Activated effector memory CD4-positive, alpha-beta T cell treated with anti-CD3 and anti-CD28 coated beads, Interleukin-2, amount 50 U/mL, for 16 hours (primary cell): ENCODE data around the gene CDC20B.

ENCODE experiments used
- DNase-seq: peaks from one replicate; pipeline ENCODE4 v3.0.0-alpha.2; 2020

The CDC20B gene, protein sequence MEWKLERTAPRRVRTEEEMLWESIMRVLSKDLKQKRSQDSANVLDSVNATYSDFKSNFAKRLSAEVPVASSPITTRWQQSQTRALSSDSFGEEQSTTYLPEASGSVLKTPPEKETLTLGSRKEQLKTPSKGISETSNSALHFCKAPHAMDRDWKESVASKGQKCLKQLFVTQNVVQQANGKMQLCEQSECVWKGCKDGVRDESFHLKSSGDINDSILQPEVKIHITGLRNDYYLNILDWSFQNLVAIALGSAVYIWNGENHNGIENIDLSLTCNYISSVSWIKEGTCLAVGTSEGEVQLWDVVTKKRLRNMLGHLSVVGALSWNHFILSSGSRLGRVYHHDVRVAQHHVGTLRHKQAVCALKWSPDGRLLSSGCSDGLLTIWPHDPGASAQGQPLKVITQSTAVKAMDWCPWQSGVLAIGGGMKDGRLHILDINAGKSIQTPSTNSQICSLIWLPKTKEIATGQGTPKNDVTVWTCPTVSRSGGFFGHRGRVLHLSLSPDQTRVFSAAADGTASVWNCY

DNA sequence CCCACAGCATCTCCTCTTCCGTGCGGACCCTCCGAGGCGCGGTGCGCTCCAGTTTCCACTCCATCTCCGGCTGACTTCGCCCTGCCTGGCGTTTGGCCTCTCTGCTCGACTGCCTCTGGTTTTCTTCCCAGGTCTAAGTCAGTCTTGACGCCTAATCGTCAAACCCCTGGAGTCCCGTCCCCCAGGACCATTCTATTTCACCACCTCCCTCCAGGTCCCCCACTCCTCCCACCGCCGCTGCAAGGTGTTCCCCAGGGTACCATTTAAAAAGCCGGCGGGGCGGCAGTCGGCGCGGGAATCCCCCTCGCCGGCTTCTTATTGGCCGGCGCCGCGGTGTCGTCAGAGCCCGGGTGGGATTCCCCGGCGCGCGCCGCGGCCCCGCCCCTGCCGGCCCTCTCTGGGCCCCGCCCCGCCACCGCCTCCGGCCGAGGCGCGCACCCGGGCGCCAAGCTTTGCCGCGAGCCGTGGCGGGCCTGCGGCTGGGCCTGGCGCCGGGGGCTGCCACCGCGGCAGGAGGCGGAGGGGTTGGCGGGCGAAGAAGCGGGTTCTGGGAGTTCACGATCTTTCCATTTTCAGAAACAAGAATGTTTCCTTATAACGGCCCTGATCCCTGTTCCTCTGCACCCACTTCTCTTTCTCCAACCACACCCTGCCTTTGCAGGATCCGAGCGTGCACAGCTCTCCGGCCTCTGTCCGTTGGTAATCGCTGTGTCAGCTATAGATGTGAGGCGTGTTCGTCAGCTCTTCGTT is at the start of gene CDC20B:
TSS of gene CDC20B (minus strand) at position 241 of the 750 bp plus-strand sequence. CDS start at position 64, 177 bp downstream.
- DNase-seq, result peak; percentile 92

DNA sequence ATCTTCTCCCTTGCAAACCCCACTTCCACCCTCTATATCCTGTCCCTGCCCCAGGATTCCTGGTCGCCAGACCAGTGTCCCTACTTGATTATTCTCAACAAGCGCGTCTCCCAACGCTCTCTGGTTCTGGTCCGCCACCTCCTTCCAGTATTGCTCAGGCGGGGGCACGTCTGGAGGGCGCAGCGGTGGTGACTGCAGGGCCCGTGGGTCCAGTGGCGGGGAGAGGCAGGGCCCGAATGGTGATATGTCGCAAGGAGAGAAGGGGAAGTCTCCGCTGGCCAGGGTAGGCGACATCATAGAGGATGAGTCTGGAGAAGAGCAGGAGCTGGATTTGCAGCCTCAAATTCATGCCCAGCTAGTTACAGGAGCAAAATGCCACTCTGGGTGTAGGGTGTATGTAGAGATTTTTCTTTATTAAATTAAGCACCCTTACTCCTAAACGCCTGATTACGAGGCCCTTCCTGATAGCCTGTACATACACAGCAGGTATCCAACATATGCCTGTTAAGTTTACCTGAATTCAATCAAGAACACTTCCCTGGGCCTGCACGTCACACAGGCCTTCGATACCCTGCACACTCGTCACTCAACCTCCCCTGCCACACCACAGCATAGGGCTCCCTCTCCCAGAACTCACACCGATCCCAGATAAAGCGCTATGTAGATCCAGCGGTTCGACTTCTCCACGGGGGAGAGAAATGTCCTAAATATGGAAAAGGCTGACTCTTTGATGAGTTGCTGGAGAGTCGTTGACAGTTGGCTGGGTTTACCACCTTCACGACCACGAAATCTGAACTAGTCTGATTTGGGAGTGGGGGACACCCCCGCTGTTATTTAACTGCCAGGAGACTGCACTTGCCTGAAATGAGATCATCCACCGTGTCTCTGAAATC is 49.4 kb upstream of the CDC20B start:
- DNase-seq, result no peak

DNA sequence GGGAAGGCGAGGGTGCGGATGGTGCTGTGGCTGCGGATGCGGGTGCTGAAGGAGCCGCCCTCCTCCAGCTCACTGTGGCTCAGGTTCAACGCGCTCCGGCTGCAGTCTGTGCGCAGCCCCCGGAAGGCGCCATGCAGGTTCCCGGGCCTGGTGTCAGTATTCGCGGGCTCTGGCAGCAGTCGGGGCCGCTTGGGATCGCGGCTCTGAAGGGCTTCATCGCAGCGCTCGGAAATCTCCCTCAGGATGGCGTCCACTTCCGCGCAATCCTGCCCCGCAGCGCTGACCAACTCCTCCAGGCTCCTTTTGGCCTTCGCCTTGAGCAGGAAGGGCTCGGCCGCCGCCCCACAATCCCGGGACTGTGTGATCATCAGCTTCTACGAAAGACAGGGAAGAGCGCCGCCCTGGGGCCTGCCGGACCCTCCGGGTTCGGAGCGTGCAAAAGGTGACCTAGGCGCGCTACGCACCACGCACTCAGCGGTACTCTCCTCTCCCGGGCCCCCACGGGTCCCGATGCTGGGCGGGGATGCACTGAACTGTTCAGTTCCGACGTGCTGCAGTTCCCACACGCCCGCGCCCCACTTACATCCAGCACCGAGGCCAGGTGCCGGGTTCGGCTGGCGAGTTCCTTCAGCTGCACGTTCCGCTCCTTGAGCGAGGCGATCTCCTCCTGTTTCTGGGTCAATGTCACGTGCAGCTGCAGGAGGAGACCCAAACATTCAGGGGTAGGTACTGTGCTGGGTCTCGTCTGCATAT is 47.6 kb upstream of the CDC20B start:
- DNase-seq, result no peak

DNA sequence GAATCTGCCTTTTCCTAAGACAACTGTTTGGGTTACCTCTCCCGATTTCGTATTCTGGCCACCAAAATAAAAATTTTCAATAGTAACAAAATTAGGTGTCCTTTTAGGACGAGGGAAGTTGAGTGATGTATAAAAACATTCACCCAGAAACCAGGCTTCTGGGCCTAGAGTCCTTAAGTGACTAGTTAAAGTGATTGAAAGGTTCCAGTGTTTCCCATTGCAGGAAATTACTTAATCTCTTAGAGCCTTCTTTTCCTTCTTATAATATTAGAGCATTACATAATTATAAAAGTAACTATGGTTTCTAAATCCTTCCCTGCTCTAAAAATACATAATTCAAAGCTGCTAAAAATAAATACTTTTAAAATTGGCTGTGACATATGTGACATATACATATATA is 46.8 kb upstream of the CDC20B start:
- DNase-seq, result no peak

DNA sequence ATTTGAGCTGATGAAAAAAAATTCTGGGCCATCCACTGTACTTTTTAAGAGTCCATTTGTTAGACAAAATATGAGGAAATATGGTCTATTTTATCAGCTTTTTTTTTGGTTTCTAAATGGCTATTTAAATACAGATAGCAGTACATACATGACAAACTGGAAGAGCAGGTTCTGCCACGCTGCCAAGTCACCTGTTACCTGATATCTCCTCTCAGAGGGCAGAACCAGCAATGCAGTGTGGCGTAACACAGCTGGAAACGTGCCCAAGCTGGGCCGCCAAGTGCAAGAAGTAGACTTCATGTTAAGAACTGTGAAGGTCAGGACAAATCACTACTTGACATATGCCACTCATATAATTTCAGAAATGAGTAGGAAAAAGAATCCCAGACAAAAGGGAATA is 46.0 kb upstream of the CDC20B start:
- no peak for DNase-seq

DNA sequence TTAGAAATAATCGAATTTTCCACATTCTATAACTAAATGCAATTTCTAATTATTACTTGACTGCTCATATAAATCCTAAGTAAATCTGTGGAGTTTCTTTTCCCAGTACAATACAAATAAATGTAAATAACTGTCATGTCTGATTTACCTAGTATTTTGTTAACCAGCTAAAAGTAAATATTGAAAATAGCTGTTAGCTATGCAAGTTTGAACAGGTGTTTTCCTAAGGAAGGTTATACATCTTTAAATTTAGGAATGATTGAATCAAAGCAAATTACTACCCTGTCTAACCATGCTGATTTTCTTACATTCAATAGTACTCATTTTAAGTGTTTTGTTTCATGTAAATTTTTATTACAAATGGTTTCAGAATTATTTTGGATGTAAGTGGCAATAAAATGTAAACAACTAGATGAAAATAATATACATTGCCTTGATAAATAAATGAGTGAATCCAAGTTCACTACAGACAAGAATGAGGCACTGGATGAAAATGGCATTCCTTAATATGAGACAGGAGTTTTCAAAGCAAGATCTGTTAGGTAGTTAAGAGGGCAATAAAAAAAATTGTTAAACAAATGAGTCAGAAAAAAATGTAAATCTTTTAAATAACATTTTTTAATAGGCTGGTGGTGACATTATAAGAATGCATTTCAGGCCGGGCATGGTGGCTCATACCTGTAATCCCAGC is 38.4 kb upstream of the CDC20B start:
- no peak for DNase-seq

DNA sequence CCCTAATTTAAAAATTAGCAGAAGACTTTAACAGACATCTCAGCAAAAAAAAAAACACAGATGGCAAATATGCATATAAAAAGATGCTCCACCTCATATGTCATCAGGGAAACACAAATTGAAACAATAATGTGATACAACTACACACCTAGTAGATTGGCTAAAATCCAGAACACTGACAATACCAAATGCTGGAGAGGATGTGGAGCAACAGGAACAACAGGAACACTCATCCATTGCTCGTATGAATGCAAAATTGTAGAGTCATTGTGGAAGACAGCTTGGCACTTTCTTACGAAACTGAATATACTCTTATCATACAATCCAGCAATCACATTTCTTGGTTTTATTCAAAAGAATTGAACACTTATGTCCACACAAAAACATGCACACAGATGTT is 32.0 kb upstream of the CDC20B start:
- DNase-seq, result no peak

DNA sequence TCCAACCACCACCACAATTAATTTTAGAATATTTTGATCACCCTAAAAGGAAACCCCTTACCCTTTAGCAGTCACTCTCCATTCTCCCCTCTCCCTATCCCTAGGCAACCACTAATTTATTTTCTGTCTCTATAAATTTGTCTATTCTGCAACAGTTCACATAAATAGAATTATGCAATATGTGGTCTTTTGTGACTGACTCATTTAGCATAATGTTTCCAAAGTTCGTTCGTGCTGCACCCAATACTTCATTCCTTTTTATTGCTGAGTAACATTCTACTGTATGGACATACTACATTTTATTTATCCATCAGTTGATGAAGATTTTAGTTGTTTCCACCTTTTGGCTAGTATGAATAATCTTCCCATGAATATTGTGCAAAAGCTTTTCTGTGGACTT is 18.2 kb upstream of the CDC20B start:
- no peak for DNase-seq

DNA sequence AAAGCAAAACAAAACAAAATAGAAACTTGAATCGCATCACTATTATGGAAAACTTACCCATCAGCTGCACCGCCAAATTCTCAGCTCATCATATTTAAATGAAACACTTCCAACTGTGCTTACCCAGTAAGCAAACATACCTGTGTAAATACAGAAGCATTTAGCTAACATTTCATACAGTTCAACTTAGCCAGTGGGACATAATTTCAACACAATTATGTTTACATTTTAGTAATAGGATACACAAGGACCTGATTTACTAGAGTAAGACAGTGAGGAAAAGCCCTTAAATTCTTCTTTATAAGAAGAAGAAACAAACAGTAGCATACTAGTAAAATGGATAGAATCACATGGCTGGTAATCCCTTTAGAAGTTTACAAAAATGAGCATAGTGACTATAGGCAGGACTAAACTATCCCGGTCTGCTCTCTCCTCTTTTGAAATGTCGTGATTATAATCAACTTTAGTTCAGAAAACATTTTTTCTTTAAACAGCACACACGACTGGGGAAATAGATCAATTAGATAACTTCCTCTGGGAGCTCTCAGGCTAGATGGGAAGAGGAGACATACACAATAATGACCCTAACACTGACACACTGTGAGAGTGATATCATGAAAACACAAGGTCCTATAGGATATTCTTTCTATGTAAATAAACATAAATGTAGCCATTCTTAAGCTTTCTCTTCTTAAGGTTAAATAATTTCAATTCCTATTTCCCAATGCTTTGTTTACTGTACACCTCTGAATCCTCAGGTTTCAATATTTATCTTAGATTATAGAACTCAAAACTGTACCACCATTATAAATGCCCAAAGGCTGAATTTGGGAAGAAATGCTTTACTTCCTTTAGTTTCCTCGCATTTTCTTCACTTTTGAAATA is 15.9 kb upstream of the CDC20B start:
- no peak for DNase-seq

DNA sequence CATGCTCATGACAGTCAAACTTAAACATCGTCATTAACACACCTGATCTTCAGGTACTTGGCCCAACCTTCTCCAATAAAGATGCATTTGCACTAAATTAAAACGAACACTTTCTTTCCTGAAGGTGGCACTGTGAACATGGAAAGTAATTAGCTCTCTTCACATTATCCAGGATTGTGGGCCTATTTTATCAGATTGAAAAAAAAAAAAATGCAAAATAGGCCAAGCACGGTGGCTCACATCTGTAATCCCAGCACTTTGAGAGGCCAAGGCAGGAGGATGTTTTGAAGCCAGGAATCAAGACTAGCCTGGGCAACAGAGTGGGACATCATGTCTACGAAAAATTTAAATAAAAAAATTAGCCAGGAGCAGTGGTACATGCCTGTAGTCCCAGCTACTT is 14.4 kb upstream of the CDC20B start:
- DNase-seq, result no peak

DNA sequence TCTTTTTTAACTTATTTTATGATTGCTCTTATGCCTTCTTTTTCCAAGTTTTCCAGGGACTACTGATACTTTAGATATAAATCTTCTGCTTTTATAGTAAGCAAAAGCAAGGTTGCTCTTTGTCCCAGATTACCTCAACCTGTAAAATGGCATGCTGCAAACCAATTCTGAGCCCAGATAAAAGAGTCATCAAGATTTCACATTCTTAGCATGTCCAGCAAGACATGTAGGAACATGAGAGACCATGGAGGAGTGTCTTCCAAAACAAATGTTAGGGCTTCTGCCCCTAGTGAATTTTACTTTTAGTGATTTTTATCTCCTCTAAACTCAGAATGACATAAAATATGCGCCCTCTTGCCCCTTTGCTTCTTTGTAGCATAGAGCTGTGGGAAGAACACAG is 7.0 kb upstream of the CDC20B start:
- no peak for DNase-seq

DNA sequence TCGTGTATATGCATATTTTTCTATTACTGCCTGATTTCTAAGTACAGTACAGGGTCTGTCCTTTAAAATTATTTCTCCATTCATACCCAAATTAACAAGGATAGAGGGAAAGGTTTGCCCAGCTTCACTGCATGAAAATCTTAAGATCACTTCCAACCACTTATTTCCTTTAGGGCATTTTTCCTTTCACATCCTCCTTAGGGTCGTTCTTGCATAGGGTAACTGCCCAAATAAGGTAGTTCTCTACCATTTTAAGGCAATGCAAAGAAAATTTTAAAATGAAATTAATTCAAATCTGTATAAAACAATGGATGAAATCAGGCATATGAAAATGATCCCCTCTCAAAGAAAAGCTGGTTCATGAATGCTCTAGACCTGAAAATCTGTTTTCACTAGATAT is 4.1 kb upstream of the CDC20B start:
- DNase-seq, result no peak

DNA sequence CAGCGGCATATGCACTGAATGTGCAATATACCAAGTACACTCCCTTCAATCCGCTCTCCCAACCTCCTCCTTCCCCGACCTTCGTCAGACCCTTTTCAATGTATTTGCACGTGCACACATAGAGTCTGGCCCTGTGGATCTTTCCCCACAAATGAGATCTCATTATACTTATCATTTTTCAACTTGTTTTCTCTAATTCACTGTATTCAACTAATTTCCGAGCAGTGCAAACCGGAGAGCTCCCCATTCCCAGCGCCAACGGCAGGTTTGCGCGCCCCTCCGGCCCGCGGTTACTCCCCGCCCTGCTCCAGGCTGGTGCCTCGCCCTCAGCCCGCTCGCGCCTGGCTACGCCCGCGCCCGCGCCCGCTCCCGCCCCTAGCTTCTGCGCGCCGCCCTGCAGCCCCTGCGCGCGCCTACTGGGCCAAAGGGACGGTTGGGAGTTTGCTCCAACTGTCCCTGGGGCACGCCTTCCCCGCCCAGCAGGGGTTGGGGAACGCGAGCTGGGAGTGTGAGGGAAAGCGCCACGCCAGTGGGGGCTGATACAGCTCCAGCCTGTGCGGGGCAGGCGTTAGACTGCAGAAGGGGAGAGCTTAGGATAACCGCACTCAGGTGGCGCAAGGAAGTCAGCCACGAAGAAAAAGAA is 3.3 kb upstream of the CDC20B start:
- peak; percentile 67 for DNase-seq

DNA sequence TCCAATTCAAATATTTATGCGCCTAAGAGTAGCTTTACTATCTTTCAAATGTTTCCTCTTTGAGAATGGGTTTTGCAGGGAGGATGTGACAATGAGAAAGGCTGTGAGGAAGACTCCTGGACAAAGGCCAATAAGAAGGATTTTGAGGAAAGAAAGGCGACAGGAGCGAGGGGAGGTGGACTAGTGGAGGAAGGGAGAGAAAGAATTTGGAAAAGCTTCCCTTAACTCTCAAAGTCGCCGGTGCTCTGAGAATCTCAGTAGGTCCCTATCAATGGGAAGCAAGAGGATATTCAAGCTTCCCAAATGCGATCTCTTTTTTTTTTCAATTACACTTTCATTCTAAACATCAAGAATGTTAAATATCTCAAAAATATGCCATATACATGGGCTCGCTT is 2.8 kb upstream of the CDC20B start:
- no peak for DNase-seq

DNA sequence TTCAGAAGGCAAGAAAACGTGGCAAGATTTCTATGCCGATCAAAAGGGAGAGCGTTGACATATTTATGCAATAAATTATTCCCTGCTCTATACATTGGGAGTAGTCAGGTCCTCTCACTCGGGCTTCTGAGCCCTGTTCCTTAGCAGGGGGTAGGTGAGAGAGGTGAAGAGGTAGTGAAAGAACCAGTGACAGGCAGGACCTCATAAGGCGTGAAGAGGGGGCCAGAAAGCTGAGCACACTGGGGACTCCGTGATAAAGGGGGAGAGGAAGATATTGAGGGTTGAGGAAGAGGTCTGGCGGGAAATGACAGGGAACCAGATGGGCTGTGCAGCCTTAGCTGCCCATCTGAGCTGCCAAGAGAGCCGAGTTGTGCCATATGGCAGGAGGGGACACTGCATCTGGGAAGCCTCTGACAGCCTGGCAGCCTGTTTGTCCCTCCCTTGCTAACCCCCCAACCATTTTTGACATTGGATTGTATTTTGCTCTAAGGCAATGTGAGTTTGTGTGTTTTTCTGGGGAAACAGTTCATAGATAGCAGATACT is 782 bp upstream of the CDC20B start:
- DNase-seq, result no peak

DNA sequence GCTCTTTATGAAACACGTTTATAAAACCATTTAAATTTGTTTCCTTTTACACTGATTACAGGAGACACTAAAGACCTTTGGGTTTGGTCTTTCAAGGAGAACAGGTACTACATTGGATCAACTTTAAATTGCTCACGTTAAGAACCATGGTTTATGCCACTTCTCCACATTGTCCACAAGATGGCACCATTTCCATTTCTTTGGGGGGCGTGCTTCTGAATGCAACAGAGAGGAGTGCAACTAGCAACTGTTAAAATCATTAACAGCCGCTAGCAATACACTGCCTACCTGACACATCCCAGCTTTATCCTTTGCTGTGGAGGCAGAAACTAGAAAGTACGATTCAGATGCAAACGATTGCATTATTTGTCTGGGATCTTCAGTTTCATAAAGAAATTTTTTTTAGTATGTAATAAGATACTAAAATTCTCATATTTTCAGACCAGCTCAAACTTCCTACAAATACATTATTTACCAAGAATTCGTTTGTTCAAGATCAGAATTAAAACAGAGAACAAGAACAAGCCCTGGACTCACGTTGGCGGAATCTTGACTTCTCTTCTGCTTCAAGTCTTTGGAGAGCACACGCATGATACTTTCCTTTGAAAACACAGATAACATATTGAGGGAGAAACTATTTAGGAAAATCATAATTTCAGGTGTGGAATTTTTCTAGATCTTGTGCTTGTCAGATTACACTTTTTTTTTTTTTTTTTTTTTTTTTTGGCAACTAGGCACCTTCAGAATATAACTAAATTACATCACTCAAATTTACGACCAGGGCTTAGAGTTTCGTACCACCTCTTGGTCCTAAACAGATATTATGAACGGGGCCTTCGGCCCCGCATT is 702 bp downstream of the CDC20B start:
- DNase-seq, result peak; percentile 82

DNA sequence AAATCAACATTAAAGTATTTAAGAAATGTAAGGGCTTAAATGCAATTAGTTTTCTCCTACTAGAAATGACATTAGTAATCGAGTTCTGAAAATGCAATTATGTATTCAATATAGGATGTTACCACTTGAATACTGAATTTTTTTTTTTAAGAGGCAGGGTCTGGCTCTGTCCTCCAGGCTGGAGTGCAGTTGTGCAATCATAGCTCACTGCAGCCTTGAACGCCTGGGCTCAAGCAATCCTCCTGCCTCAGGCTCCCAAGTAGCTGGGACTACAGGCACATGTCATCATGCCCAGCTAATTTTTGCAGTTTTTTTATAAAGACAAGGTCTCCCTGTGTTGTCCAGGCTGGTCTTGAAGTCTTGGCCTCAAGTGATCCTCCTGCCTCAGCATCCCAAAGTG is 1.5 kb downstream of the CDC20B start:
- DNase-seq, result no peak

DNA sequence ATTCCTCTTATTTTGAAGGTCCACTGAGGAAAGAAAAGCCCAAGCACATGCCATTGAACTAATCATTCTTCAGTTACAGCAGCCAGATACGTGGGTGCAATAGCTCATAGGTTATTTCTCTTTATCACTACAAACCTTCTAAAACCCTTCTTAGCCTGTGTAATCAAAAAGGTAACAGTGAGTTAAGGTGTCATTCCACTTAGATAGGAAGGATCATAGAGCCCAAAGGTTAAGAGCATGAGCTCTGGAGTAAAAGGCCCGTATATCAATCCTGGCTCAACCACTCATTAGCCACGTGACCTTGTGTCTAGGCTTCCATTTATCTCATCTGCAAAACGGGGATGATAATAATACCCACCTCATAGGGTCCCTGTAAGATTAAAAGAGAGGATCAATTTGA is 10.3 kb downstream of the CDC20B start:
- no peak for DNase-seq
